ENCODE results near the gene ZBTB7C. TPM values are rescaled to one million over a fixed set of nuclear protein-coding genes. Genes with fewer than 3 reads are reported as not detected.

The ZBTB7C gene
- polyA plus RNA-seq, 6 donors from 2014 or later, result not detected

GRCh38 chr18:48171490-48172188 lies 237.5 kb downstream of the ZBTB7C start:
- ATAC-seq (ENCODE audit: low read depth in 2 of 2) (no peak), DNase-seq (no peak)
- Mint-ChIP-seq H3K27ac (no peak overlapping the region), H3K4me3 (peak overlapping the region in 1 of 8 donors; percentile 36), H3K27me3 (peaks cover 3 to 50% (median 15%) of the 10 kb centered on the region in 3 donors), H3K4me1 (peaks cover 0 to 3% (median 0%) of the 10 kb centered on the region in 3 donors), H3K9me3 (no peaks in the 10 kb centered on the region), H3K36me3 (no peaks in the 10 kb centered on the region)

- Mint-ChIP-seq H3K27me3 (peaks cover 3 to 54% (median 12%) of the 10 kb centered on the region in 3 donors), H3K9me3 (no peaks in the 10 kb centered on the region), H3K4me1 (peaks cover 0 to 3% (median 0%) of the 10 kb centered on the region in 3 donors), H3K36me3 (no peaks in the 10 kb centered on the region), H3K27ac (no peak overlapping the region), H3K4me3 (peak overlapping the region in 1 of 8 donors; percentile 25)
- ATAC-seq (ENCODE audit: low read depth in 2 of 2) (no peak), DNase-seq (no peak)
Measured at GRCh38 chr18:48170651-48171050, 238.5 kb downstream of the ZBTB7C start.

GRCh38 chr18:48168861-48169260 lies 240.3 kb downstream of the ZBTB7C start:
- Mint-ChIP-seq H3K36me3 (no peaks in the 10 kb centered on the region), H3K4me1 (peaks cover 0 to 3% (median 0%) of the 10 kb centered on the region in 3 donors), H3K27ac (no peak overlapping the region), H3K4me3 (no peak overlapping the region), H3K9me3 (no peaks in the 10 kb centered on the region), H3K27me3 (peaks cover 6 to 56% (median 17%) of the 10 kb centered on the region in 3 donors)
- DNase-seq (no peak), ATAC-seq (ENCODE audit: low read depth in 2 of 2) (no peak)

- Mint-ChIP-seq H3K27ac (no peak overlapping the region), H3K4me1 (peaks cover 0 to 3% (median 0%) of the 10 kb centered on the region in 3 donors), H3K27me3 (peaks cover 6 to 51% (median 22%) of the 10 kb centered on the region in 3 donors), H3K4me3 (no peak overlapping the region), H3K9me3 (no peaks in the 10 kb centered on the region), H3K36me3 (no peaks in the 10 kb centered on the region)
- DNase-seq, result no peak
- no peak for ATAC-seq (ENCODE audit: low read depth in 2 of 2)
Measured at GRCh38 chr18:48167897-48168253, 241.3 kb downstream of the ZBTB7C start.

- DNase-seq (no peak), ATAC-seq (ENCODE audit: low read depth in 2 of 2) (no peak)
- peaks cover 14 to 56% (median 31%) of the 10 kb centered on the region in 3 donors for H3K27me3 Mint-ChIP-seq
- no peak overlapping the region for H3K27ac Mint-ChIP-seq
- H3K4me1 Mint-ChIP-seq, result peaks cover 0 to 6% (median 0%) of the 10 kb centered on the region in 3 donors
- H3K36me3 Mint-ChIP-seq, result no peaks in the 10 kb centered on the region
- H3K4me3 Mint-ChIP-seq, result no peak overlapping the region
- no peaks in the 10 kb centered on the region for H3K9me3 Mint-ChIP-seq
Measured at GRCh38 chr18:48166336-48166875, 242.8 kb downstream of the ZBTB7C start.

GRCh38 chr18:48165111-48165866 lies 243.9 kb downstream of the ZBTB7C start:
- DNase-seq (no peak), ATAC-seq (ENCODE audit: low read depth in 2 of 2) (no peak)
- Mint-ChIP-seq H3K9me3 (no peaks in the 10 kb centered on the region), H3K4me3 (peak overlapping the region in 1 of 8 donors; percentile 16), H3K4me1 (peaks cover 0 to 10% (median 8%) of the 10 kb centered on the region in 3 donors), H3K27ac (peak overlapping the region in 1 of 6 donors; percentile 80), H3K36me3 (no peaks in the 10 kb centered on the region), H3K27me3 (peaks cover 17 to 68% (median 37%) of the 10 kb centered on the region in 3 donors)

GRCh38 chr18:48164701-48165100 lies 244.5 kb downstream of the ZBTB7C start:
- peaks cover 22 to 68% (median 39%) of the 10 kb centered on the region in 3 donors for H3K27me3 Mint-ChIP-seq
- DNase-seq (no peak), ATAC-seq (ENCODE audit: low read depth in 2 of 2) (no peak)
- H3K9me3 Mint-ChIP-seq, result no peaks in the 10 kb centered on the region
- H3K4me3 Mint-ChIP-seq, result peak overlapping the region in 1 of 8 donors; percentile 16
- no peak overlapping the region for H3K27ac Mint-ChIP-seq
- peaks cover 0 to 10% (median 8%) of the 10 kb centered on the region in 3 donors for H3K4me1 Mint-ChIP-seq
- no peaks in the 10 kb centered on the region for H3K36me3 Mint-ChIP-seq

- Mint-ChIP-seq H3K4me1 (peaks cover 0 to 10% (median 8%) of the 10 kb centered on the region in 3 donors), H3K27me3 (peaks cover 27 to 67% (median 42%) of the 10 kb centered on the region in 3 donors), H3K27ac (no peak overlapping the region), H3K4me3 (no peak overlapping the region), H3K9me3 (no peaks in the 10 kb centered on the region), H3K36me3 (no peaks in the 10 kb centered on the region)
- ATAC-seq (ENCODE audit: low read depth in 2 of 2), result no peak
- no peak for DNase-seq
Measured at GRCh38 chr18:48164116-48164515, 245.1 kb downstream of the ZBTB7C start.

- peaks cover 29 to 68% (median 42%) of the 10 kb centered on the region in 3 donors for H3K27me3 Mint-ChIP-seq
- H3K4me3 Mint-ChIP-seq, result no peak overlapping the region
- H3K4me1 Mint-ChIP-seq, result peaks cover 0 to 10% (median 8%) of the 10 kb centered on the region in 3 donors
- no peak overlapping the region for H3K27ac Mint-ChIP-seq
- H3K9me3 Mint-ChIP-seq, result no peaks in the 10 kb centered on the region
- no peaks in the 10 kb centered on the region for H3K36me3 Mint-ChIP-seq
- ATAC-seq (ENCODE audit: low read depth in 2 of 2) (no peak), DNase-seq (no peak)
Measured at GRCh38 chr18:48163738-48164115, 245.5 kb downstream of the ZBTB7C start.

- Mint-ChIP-seq H3K4me1 (peaks cover 0 to 10% (median 8%) of the 10 kb centered on the region in 3 donors), H3K36me3 (no peaks in the 10 kb centered on the region), H3K27me3 (peaks cover 34 to 74% (median 48%) of the 10 kb centered on the region in 3 donors), H3K27ac (no peak overlapping the region), H3K4me3 (peak overlapping the region in 3 of 8 donors; percentile 4 to 64 (median 44)), H3K9me3 (no peaks in the 10 kb centered on the region)
- DNase-seq (no peak), ATAC-seq (ENCODE audit: low read depth in 2 of 2) (no peak)
Measured at GRCh38 chr18:48162956-48163737, 246.0 kb downstream of the ZBTB7C start.

- Mint-ChIP-seq H3K4me3 (peak overlapping the region; percentile 62 to 87 (median 75)), H3K9me3 (no peaks in the 10 kb centered on the region), H3K27me3 (peaks cover 36 to 73% (median 56%) of the 10 kb centered on the region in 3 donors), H3K4me1 (peaks cover 0 to 8% (median 8%) of the 10 kb centered on the region in 3 donors), H3K27ac (no peak overlapping the region), H3K36me3 (no peaks in the 10 kb centered on the region)
- ATAC-seq (ENCODE audit: low read depth in 2 of 2), result peak; percentile 30 to 54
- DNase-seq, result peak; percentile 5
Measured at GRCh38 chr18:48161911-48162698, 247.1 kb downstream of the ZBTB7C start.

GRCh38 chr18:48161191-48161910 lies 247.8 kb downstream of the ZBTB7C start:
- no peak overlapping the region for H3K27ac Mint-ChIP-seq
- H3K27me3 Mint-ChIP-seq, result peaks cover 36 to 78% (median 64%) of the 10 kb centered on the region in 3 donors
- peak; percentile 82 to 89 for ATAC-seq (ENCODE audit: low read depth in 2 of 2)
- no peaks in the 10 kb centered on the region for H3K36me3 Mint-ChIP-seq
- DNase-seq, result peak; percentile 17
- H3K4me3 Mint-ChIP-seq, result peak overlapping the region; percentile 22 to 87 (median 62)
- peaks cover 0 to 8% (median 7%) of the 10 kb centered on the region in 3 donors for H3K4me1 Mint-ChIP-seq
- H3K9me3 Mint-ChIP-seq, result no peaks in the 10 kb centered on the region
